GM23338 (cell line): ENCODE results near the gene CLPTM1L. TPM values are rescaled to one million over a fixed set of nuclear protein-coding genes. Genes with fewer than 3 reads are reported as not detected.

ENCODE experiments used
- ATAC-seq: fragments of 200-7000 bp; cut with Tn5 transposase; 3 replicates; pipeline ENCODE4 v1.9.1; 2020
- DNase-seq: peaks from one replicate; pipeline ENCODE4 v3.0.0-alpha.2; 2015; ENCODE audit warnings: low spot score
- H2AFZ ChIP-seq: fragments of 200-600 bp; sonication (generic); 2 replicates; pipeline ENCODE4 v1.8.0; 2016; ENCODE audit warnings: antibody characterized with exemption, mild to moderate bottlenecking, moderate library complexity
- H3F3A ChIP-seq: fragments of 200-600 bp; sonication (generic); replicated peaks from 2 replicates; pipeline ENCODE4 v1.8.0; 2017; ENCODE audit warnings: antibody characterized with exemption, mixed run types, low read depth
- H3K27ac ChIP-seq: fragments of 200-600 bp; sonication (generic); 2 replicates; pipeline ENCODE4 v1.6.1; 2016; ENCODE audit warnings: low read depth
- H3K27me3 ChIP-seq: fragments of 200-600 bp; sonication (generic); 2 replicates; pipeline ENCODE4 v1.8.0; 2016; ENCODE audit warnings: mild to moderate bottlenecking, mixed run types, moderate library complexity; ENCODE audit not compliant: insufficient read depth
- H3K36me3 ChIP-seq: fragments of 200-600 bp; sonication (generic); 2 replicates; pipeline ENCODE4 v1.8.0; 2016; ENCODE audit warnings: mild to moderate bottlenecking; ENCODE audit not compliant: insufficient read depth
- H3K4me1 ChIP-seq: fragments of 200-600 bp; sonication (generic); 2 replicates; pipeline ENCODE4 v1.8.0; 2016; ENCODE audit warnings: mild to moderate bottlenecking, moderate library complexity; ENCODE audit not compliant: insufficient read depth
- H3K4me2 ChIP-seq: fragments of 200-600 bp; sonication (generic); 2 replicates; pipeline ENCODE4 v1.7.1; 2017; ENCODE audit warnings: mixed run types
- H3K4me3 ChIP-seq: fragments of 200-600 bp; sonication (generic); 2 replicates; pipeline ENCODE4 v1.6.1; 2016; ENCODE audit warnings: mixed run types
- H3K79me2 ChIP-seq: fragments of 200-600 bp; sonication (generic); replicated peaks from 2 replicates; pipeline ENCODE4 v1.8.0; 2017; ENCODE audit warnings: mild to moderate bottlenecking; ENCODE audit not compliant: insufficient read depth
- H3K9me2 ChIP-seq: fragments of 200-600 bp; sonication (generic); 2 replicates; pipeline ENCODE4 v1.8.0; 2017; ENCODE audit not compliant: insufficient read depth
- H4K20me1 ChIP-seq: fragments of 200-600 bp; sonication (generic); replicated peaks from 2 replicates; pipeline ENCODE4 v1.8.0; 2017; ENCODE audit warnings: mild to moderate bottlenecking; ENCODE audit not compliant: insufficient read depth
- H3K27ac Mint-ChIP-seq: 2 replicates; pipeline ENCODE4 v1.8.0; 2020; ENCODE audit warnings: inconsistent platforms, mild to moderate bottlenecking, moderate library complexity, mixed read lengths
- H3K27me3 Mint-ChIP-seq: 3 replicates; pipeline ENCODE4 v1.8.0; 2022; ENCODE audit warnings: low read depth, mild to moderate bottlenecking, moderate library complexity, mixed read lengths, inconsistent platforms; ENCODE audit not compliant: insufficient read depth, poor library complexity
- H3K36me3 Mint-ChIP-seq: 3 replicates; pipeline ENCODE4 v1.8.0; 2021; ENCODE audit warnings: low read depth, mild to moderate bottlenecking, inconsistent platforms, moderate library complexity, mixed read lengths
- H3K4me1 Mint-ChIP-seq: 3 replicates; pipeline ENCODE4 v1.8.0; 2020; ENCODE audit warnings: mild to moderate bottlenecking, inconsistent platforms, mixed read lengths
- H3K4me3 Mint-ChIP-seq: 3 replicates; pipeline ENCODE4 v1.8.0; 2021; ENCODE audit warnings: moderate library complexity, mild to moderate bottlenecking, inconsistent platforms, mixed read lengths
- H3K9me3 Mint-ChIP-seq: 3 replicates; pipeline ENCODE4 v1.8.0; 2020; ENCODE audit warnings: moderate library complexity, mild to moderate bottlenecking, inconsistent platforms, mixed read lengths
- JUNB ChIP-seq: IDR thresholded peaks from one replicate; pipeline ENCODE4 v1.6.1; 2016; ENCODE audit warnings: antibody characterized with exemption; ENCODE audit not compliant: unreplicated experiment
- NANOG ChIP-seq: IDR thresholded peaks from 2 replicates; pipeline ENCODE4 v1.6.1; 2016; ENCODE audit warnings: antibody characterized with exemption, borderline replicate concordance
- STAT1 ChIP-seq: IDR thresholded peaks from one replicate; pipeline ENCODE4 v1.6.1; 2016; ENCODE audit warnings: antibody characterized with exemption; ENCODE audit not compliant: unreplicated experiment
- ZNF331 ChIP-seq: fragments of 250-450 bp; sonication (Bioruptor Pico); IDR thresholded peaks from 2 replicates; pipeline ENCODE4 v1.5.0; 2020; ENCODE audit warnings: low read depth, mild to moderate bottlenecking, moderate library complexity
- polyA plus RNA-seq: library from polyadenylated mRNA; unstranded; fragments of >200 nt; fragmentation: Nextera tagmentation; extraction: Ambion mirVana; gene quantifications from 2 replicates; pipeline ENCODE4 v1.2.1, GENCODE V29; 2016
- total RNA-seq: library from RNA; depleted of rRNA; stranded (reverse); fragments of >200 nt; shearing (Covaris generic); gene quantifications from 2 replicates; pipeline ENCODE4 v1.2.3, GENCODE V29; 2014
- TF ChIP-seq, protein P1 (sequence below): IDR thresholded peaks from 2 replicates; pipeline ENCODE4 v1.6.1; 2016; ENCODE audit warnings: antibody characterized with exemption
- TF ChIP-seq, protein P2 (sequence below): fragments of 250-450 bp; sonication (Bioruptor Pico); IDR thresholded peaks from 2 replicates; pipeline ENCODE4 v1.5.0; 2020; ENCODE audit warnings: mild to moderate bottlenecking, moderate library complexity
- TF ChIP-seq, protein P3 (sequence below), 2 experiments: fragments of 200-600 bp in 1 of 2; sonication (generic) in 1 of 2; conservative IDR thresholded peaks; 2 replicates each; pipeline versions ENCODE4 v1.5.1 to v1.6.1; 2016 to 2017; ENCODE audit warnings: antibody characterized with exemption in 2 of 2, low read depth in 2 of 2, mild to moderate bottlenecking in 2 of 2, moderate library complexity in 1 of 2

The CLPTM1L gene
- total and polyA plus RNA-seq, 2 experiments from 2014 or later, result 39.9 to 110 TPM

DNA sequence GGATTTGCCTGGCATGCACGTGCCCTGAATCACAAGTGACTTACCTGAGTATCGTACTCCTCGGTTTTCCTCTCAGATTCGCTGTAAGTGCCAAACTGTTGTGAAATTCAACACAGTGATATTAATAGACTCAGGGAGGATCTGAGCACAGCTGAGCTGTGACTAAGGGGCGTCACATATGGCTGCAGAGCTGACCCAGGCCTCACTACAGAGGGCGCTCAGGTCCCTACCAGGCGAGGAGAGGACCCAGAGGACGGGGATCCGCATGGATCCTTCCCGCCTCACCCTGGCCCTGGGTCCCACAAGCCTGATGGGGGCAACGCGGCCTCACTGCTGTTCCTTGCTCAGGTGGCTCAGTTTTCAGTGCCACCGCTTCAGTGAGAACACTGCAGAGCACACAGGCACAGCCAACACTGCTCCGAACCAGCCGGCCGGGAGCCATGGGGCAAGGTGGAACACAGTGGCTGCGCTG is 20.1 kb downstream of the CLPTM1L start:
- H3K36me3 ChIP-seq, result peaks cover 8% of the 10 kb centered on the region; the same call in 1 of the 2 replicates

DNA sequence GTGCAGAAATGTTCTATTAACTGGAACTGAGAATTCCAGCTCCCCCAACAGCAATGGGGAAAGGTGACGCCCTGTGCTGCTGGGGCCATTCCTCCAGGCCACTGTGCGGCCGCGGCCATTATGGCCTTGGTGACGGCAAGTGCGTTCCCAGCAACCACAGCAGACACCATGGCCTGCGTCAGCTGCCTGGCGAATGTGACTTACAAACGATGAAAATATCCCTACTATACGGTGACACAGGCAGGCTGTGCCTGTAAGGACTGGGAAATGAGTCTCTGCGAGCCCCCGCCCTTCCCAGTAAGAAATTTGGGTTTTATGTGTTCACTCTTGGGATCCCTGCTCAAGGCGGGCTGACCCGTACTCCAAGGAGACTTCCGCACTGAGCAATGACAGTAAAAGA is 20.6 kb downstream of the CLPTM1L start:
- DNase-seq (no peak), ATAC-seq (no peak)
- Histone ChIP-seq H3K79me2 (peaks cover 8% of the 10 kb centered on the region; the same call in 1 of the 2 replicates), H2AFZ (no peak overlapping the region), H3K36me3 (peaks cover 8% of the 10 kb centered on the region; the same call in 1 of the 2 replicates), H3K4me2 (no peak overlapping the region), H3K4me1 (no peaks in the 10 kb centered on the region), H3K27ac (no peak overlapping the region), H3K9me2 (no peaks in the 10 kb centered on the region), H3K27me3 (no peaks in the 10 kb centered on the region), H3K4me3 (no peak overlapping the region), H4K20me1 (peaks cover 4% of the 10 kb centered on the region; the same call in 1 of the 2 replicates), H3F3A (no peaks in the 10 kb centered on the region)
- Mint-ChIP-seq H3K9me3 (no peaks in the 10 kb centered on the region; the same call in 1 of the 3 replicates), H3K36me3 (peaks cover 70% of the 10 kb centered on the region), H3K4me3 (no peak overlapping the region), H3K4me1 (peaks cover 8% of the 10 kb centered on the region; the same call in 1 of the 3 replicates), H3K27ac (peak overlapping the region; percentile 23; the same call in 1 of the 2 replicates), H3K27me3 (peaks cover 13% of the 10 kb centered on the region)
- TF ChIP-seq, protein P1, sequence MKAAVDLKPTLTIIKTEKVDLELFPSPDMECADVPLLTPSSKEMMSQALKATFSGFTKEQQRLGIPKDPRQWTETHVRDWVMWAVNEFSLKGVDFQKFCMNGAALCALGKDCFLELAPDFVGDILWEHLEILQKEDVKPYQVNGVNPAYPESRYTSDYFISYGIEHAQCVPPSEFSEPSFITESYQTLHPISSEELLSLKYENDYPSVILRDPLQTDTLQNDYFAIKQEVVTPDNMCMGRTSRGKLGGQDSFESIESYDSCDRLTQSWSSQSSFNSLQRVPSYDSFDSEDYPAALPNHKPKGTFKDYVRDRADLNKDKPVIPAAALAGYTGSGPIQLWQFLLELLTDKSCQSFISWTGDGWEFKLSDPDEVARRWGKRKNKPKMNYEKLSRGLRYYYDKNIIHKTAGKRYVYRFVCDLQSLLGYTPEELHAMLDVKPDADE, result no peak
- TF ChIP-seq STAT1 (no peak), ZNF331 (no peak), NANOG (no peak), JUNB (no peak)
- TF ChIP-seq, protein P2, sequence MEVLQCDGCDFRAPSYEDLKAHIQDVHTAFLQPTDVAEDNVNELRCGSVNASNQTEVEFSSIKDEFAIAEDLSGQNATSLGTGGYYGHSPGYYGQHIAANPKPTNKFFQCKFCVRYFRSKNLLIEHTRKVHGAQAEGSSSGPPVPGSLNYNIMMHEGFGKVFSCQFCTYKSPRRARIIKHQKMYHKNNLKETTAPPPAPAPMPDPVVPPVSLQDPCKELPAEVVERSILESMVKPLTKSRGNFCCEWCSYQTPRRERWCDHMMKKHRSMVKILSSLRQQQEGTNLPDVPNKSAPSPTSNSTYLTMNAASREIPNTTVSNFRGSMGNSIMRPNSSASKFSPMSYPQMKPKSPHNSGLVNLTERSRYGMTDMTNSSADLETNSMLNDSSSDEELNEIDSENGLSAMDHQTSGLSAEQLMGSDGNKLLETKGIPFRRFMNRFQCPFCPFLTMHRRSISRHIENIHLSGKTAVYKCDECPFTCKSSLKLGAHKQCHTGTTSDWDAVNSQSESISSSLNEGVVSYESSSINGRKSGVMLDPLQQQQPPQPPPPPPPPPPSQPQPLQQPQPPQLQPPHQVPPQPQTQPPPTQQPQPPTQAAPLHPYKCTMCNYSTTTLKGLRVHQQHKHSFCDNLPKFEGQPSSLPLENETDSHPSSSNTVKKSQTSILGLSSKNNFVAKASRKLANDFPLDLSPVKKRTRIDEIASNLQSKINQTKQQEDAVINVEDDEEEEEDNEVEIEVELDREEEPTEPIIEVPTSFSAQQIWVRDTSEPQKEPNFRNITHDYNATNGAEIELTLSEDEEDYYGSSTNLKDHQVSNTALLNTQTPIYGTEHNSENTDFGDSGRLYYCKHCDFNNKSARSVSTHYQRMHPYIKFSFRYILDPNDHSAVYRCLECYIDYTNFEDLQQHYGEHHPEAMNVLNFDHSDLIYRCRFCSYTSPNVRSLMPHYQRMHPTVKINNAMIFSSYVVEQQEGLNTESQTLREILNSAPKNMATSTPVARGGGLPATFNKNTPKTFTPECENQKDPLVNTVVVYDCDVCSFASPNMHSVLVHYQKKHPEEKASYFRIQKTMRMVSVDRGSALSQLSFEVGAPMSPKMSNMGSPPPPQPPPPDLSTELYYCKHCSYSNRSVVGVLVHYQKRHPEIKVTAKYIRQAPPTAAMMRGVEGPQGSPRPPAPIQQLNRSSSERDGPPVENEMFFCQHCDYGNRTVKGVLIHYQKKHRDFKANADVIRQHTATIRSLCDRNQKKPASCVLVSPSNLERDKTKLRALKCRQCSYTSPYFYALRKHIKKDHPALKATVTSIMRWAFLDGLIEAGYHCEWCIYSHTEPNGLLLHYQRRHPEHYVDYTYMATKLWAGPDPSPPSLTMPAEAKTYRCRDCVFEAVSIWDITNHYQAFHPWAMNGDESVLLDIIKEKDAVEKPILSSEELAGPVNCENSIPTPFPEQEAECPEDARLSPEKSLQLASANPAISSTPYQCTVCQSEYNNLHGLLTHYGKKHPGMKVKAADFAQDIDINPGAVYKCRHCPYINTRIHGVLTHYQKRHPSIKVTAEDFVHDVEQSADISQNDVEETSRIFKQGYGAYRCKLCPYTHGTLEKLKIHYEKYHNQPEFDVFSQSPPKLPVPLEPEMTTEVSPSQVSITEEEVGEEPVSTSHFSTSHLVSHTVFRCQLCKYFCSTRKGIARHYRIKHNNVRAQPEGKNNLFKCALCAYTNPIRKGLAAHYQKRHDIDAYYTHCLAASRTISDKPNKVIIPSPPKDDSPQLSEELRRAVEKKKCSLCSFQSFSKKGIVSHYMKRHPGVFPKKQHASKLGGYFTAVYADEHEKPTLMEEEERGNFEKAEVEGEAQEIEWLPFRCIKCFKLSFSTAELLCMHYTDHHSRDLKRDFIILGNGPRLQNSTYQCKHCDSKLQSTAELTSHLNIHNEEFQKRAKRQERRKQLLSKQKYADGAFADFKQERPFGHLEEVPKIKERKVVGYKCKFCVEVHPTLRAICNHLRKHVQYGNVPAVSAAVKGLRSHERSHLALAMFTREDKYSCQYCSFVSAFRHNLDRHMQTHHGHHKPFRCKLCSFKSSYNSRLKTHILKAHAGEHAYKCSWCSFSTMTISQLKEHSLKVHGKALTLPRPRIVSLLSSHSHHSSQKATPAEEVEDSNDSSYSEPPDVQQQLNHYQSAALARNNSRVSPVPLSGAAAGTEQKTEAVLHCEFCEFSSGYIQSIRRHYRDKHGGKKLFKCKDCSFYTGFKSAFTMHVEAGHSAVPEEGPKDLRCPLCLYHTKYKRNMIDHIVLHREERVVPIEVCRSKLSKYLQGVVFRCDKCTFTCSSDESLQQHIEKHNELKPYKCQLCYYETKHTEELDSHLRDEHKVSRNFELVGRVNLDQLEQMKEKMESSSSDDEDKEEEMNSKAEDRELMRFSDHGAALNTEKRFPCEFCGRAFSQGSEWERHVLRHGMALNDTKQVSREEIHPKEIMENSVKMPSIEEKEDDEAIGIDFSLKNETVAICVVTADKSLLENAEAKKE (CRISPR knock-in tag), result no peak
- TF ChIP-seq, protein P3, sequence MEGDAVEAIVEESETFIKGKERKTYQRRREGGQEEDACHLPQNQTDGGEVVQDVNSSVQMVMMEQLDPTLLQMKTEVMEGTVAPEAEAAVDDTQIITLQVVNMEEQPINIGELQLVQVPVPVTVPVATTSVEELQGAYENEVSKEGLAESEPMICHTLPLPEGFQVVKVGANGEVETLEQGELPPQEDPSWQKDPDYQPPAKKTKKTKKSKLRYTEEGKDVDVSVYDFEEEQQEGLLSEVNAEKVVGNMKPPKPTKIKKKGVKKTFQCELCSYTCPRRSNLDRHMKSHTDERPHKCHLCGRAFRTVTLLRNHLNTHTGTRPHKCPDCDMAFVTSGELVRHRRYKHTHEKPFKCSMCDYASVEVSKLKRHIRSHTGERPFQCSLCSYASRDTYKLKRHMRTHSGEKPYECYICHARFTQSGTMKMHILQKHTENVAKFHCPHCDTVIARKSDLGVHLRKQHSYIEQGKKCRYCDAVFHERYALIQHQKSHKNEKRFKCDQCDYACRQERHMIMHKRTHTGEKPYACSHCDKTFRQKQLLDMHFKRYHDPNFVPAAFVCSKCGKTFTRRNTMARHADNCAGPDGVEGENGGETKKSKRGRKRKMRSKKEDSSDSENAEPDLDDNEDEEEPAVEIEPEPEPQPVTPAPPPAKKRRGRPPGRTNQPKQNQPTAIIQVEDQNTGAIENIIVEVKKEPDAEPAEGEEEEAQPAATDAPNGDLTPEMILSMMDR (conservative IDR thresholded peaks at IDR 0.05; ENCODE audit: low read depth in 2 of 2), result no peak

More for the DNA sequence above, 20.1 kb downstream of the CLPTM1L start:
- Mint-ChIP-seq H3K27ac (peak overlapping the region; percentile 23; the same call in 1 of the 2 replicates), H3K9me3 (no peaks in the 10 kb centered on the region; the same call in 1 of the 3 replicates), H3K27me3 (peaks cover 13% of the 10 kb centered on the region), H3K4me3 (no peak overlapping the region), H3K4me1 (peaks cover 8% of the 10 kb centered on the region; the same call in 1 of the 3 replicates), H3K36me3 (peaks cover 68% of the 10 kb centered on the region)
- Histone ChIP-seq H3K4me1 (no peaks in the 10 kb centered on the region), H3K4me3 (no peak overlapping the region), H3K9me2 (no peaks in the 10 kb centered on the region), H3K4me2 (no peak overlapping the region), H2AFZ (no peak overlapping the region), H4K20me1 (peaks cover 4% of the 10 kb centered on the region; the same call in 1 of the 2 replicates), H3K27ac (no peak overlapping the region), H3K79me2 (peaks cover 8% of the 10 kb centered on the region; the same call in 1 of the 2 replicates), H3F3A (no peaks in the 10 kb centered on the region), H3K27me3 (no peaks in the 10 kb centered on the region)
- TF ChIP-seq JUNB, result no peak
- TF ChIP-seq, protein P3 (conservative IDR thresholded peaks at IDR 0.05; ENCODE audit: low read depth in 2 of 2), result peak in 1 of 2 experiments; percentile 42; a peak in 2 of 4 replicates
- peak; percentile 89 for ATAC-seq
- peak; percentile 39 for DNase-seq
